GM12864 (cell line): ENCODE results near the gene ZBED1.
"Not testable (repeated sequence)": the region's sequence is repeated elsewhere in the genome, so short reads cannot be mapped to it uniquely, and the experiment has no call there.

Source experiments
- DNase-seq: peaks from one replicate; pipeline ENCODE4 v3.0.0-alpha.2; 2011; ENCODE audit warnings: low read depth
- H3K4me3 ChIP-seq: 2 replicates; pipeline ENCODE4 v1.5.1; 2011; ENCODE audit warnings: mild to moderate bottlenecking, low read depth, low read length, control low read depth
- CTCF ChIP-seq: IDR thresholded peaks from 2 replicates; pipeline ENCODE4 v1.5.1; 2011; ENCODE audit warnings: low read depth, mild to moderate bottlenecking, moderate library complexity, low read length, control low read depth, inconsistent platforms; ENCODE audit errors: missing control alignments

The ZBED1 gene

GRCh38 chrX:2469196-2469685 lies 31.5 kb downstream of the ZBED1 start:
- no peak for DNase-seq
- H3K4me3 ChIP-seq = no peak overlapping the region
- TF ChIP-seq CTCF = no peak

- no peak for TF ChIP-seq CTCF
These were observed 32.2 kb downstream of the ZBED1 start for GRCh38 chrX:2468261-2469195.

GRCh38 chrX:2466876-2467656 lies 33.7 kb downstream of the ZBED1 start:
- no peak for DNase-seq

More at GRCh38 chrX:2468261-2469195, 32.2 kb downstream of the ZBED1 start:
- no peak for DNase-seq
- no peak overlapping the region for H3K4me3 ChIP-seq

GRCh38 chrX:2464677-2465166 lies 36.1 kb downstream of the ZBED1 start:
- DNase-seq = no peak
- H3K4me3 ChIP-seq = no peak overlapping the region
- no peak for TF ChIP-seq CTCF

More at GRCh38 chrX:2466876-2467656, 33.7 kb downstream of the ZBED1 start:
- TF ChIP-seq CTCF = no peak
- H3K4me3 ChIP-seq = no peak overlapping the region

- H3K4me3 ChIP-seq = no peak overlapping the region
- no peak for DNase-seq
- TF ChIP-seq CTCF = no peak
These were observed 36.7 kb downstream of the ZBED1 start for GRCh38 chrX:2463973-2464676.

GRCh38 chrX:2463481-2463880 lies 37.3 kb downstream of the ZBED1 start:
- H3K4me3 ChIP-seq, DNase-seq: not testable (repeated sequence)
